NK-92 (cell line): ENCODE measurements around the gene CLN6.
"Not testable (repeated sequence)": the region's sequence is repeated elsewhere in the genome, so short reads cannot be mapped to it uniquely, and the experiment has no call there.

Experiments
- DNase-seq: peaks from one replicate; lab custom pipeline; 2025; ENCODE audit not compliant: unreplicated experiment; lab: John Stamatoyannopoulos, UW

CLN6 gene

GRCh38 chr15:68207176-68207935 is 22.2 kb downstream of the CLN6 start:
- DNase-seq: no peak

GRCh38 chr15:68206711-68207151 is 22.8 kb downstream of the CLN6 start:
- no peak for DNase-seq

GRCh38 chr15:68205954-68206539 is 23.5 kb downstream of the CLN6 start:
- no peak for DNase-seq

- DNase-seq: no peak
Measured at GRCh38 chr15:68205558-68205944, 24.0 kb downstream of the CLN6 start.

- no peak for DNase-seq
Measured at GRCh38 chr15:68204776-68205557, 24.6 kb downstream of the CLN6 start, which contains the start of gene CALML4. Gene CALML4, minus strand, starts transcription at chr15:68205332. Its CDS starts 85 bp downstream, at chr15:68205247.

GRCh38 chr15:68204361-68204760 is 25.2 kb downstream of the CLN6 start:
- DNase-seq: no peak

- DNase-seq: no peak
Measured at GRCh38 chr15:68203956-68204355, 25.6 kb downstream of the CLN6 start.

- no peak for DNase-seq
Measured at GRCh38 chr15:68203486-68203885, 26.0 kb downstream of the CLN6 start.

GRCh38 chr15:68202994-68203393 is 26.5 kb downstream of the CLN6 start:
- DNase-seq: not testable (repeated sequence)

- DNase-seq: no peak
Measured at GRCh38 chr15:68201879-68202261, 27.7 kb downstream of the CLN6 start.

GRCh38 chr15:68201153-68201878 is 28.2 kb downstream of the CLN6 start:
- no peak for DNase-seq

GRCh38 chr15:68200016-68200861 is 29.3 kb downstream of the CLN6 start:
- no peak for DNase-seq

GRCh38 chr15:68199340-68199739 is 30.2 kb downstream of the CLN6 start:
- no peak for DNase-seq

GRCh38 chr15:68197661-68198437 is 31.7 kb downstream of the CLN6 start:
- DNase-seq: no peak

GRCh38 chr15:68197170-68197492 is 32.4 kb downstream of the CLN6 start:
- no peak for DNase-seq

GRCh38 chr15:68196445-68197169 is 32.9 kb downstream of the CLN6 start:
- DNase-seq: no peak

- DNase-seq: no peak
Measured at GRCh38 chr15:68195336-68196112, 34.0 kb downstream of the CLN6 start.

GRCh38 chr15:68192804-68193486 is 36.6 kb downstream of the CLN6 start:
- DNase-seq: no peak
